ENCODE measurements around the gene UPF1. TPM values are rescaled to one million over a fixed set of nuclear protein-coding genes. Genes with fewer than 3 reads are reported as not detected.
A peak's percentile ranks its signal among the peaks of the same experiment; 100 is the strongest.
"Not testable (repeated sequence)": the region's sequence is repeated elsewhere in the genome, so short reads cannot be mapped to it uniquely, and the experiment has no call there.

UPF1 gene
- polyA plus RNA-seq, 1 of the 3 experiments (the other 2 are of a cell fraction), result 33.3 TPM

- no peak overlapping the region for H3K4me2 ChIP-seq
- H3K79me2 ChIP-seq (ENCODE audit: insufficient read depth), result no peaks in the 10 kb centered on the region
- no peaks in the 10 kb centered on the region for H3K9me3 ChIP-seq
- no peaks in the 10 kb centered on the region for H4K20me1 ChIP-seq (ENCODE audit: insufficient read depth)
- no peak overlapping the region for H3K27ac ChIP-seq (ENCODE audit: low read depth in 2 of 2, low read length in 1 of 2)
- DNase-seq, result no peak
- H3F3A ChIP-seq (replicated peaks; ENCODE audit: insufficient read depth), result no peaks in the 10 kb centered on the region
- no peaks in the 10 kb centered on the region for H3K4me1 ChIP-seq (ENCODE audit: control insufficient read depth in 1 of 2, insufficient read depth in 2 of 2, low read depth in 1 of 2, low read length in 1 of 2)
- no peaks in the 10 kb centered on the region; the same call in 1 of the 2 replicates for H3K27me3 ChIP-seq (ENCODE audit: insufficient read depth)
- CTCF ChIA-PET, result no interaction called here
- no peak overlapping the region for H2AFZ ChIP-seq (ENCODE audit: low read depth)
- no peaks in the 10 kb centered on the region for H3K36me3 ChIP-seq (replicated peaks in 1 of 2; ENCODE audit: control insufficient read depth in 1 of 2, insufficient read depth in 2 of 2, low read length in 1 of 2)
- no peaks in the 10 kb centered on the region for H3K9me2 ChIP-seq
- WGBS (ENCODE audit: low lambda C conversion rate), result 68% methylated on average over 9 of the region's 9 CpGs
- POLR2A ChIA-PET, result no interaction called here
- no peak overlapping the region for H3K9ac ChIP-seq
- TF ChIP-seq RAD21 (IDR thresholded peaks at IDR 0.05; ENCODE audit: low read length), result peak; percentile 18; the same call in 1 of the 2 replicates
- TF ChIP-seq, protein P1, sequence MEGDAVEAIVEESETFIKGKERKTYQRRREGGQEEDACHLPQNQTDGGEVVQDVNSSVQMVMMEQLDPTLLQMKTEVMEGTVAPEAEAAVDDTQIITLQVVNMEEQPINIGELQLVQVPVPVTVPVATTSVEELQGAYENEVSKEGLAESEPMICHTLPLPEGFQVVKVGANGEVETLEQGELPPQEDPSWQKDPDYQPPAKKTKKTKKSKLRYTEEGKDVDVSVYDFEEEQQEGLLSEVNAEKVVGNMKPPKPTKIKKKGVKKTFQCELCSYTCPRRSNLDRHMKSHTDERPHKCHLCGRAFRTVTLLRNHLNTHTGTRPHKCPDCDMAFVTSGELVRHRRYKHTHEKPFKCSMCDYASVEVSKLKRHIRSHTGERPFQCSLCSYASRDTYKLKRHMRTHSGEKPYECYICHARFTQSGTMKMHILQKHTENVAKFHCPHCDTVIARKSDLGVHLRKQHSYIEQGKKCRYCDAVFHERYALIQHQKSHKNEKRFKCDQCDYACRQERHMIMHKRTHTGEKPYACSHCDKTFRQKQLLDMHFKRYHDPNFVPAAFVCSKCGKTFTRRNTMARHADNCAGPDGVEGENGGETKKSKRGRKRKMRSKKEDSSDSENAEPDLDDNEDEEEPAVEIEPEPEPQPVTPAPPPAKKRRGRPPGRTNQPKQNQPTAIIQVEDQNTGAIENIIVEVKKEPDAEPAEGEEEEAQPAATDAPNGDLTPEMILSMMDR (IDR thresholded peaks at IDR 0.05), result no peak
- no peak overlapping the region for H3K4me3 ChIP-seq (ENCODE audit: low read depth in 2 of 2, low read length in 1 of 2)
Observed at GRCh38 chr19:18814063-18814462, 17.7 kb upstream of the UPF1 start.

GRCh38 chr19:18815673-18816072 is 16.1 kb upstream of the UPF1 start:
- Histone ChIP-seq H4K20me1 (ENCODE audit: insufficient read depth) (no peaks in the 10 kb centered on the region), H2AFZ (ENCODE audit: low read depth) (no peak overlapping the region), H3K79me2 (ENCODE audit: insufficient read depth) (no peaks in the 10 kb centered on the region), H3F3A (replicated peaks; ENCODE audit: insufficient read depth) (no peaks in the 10 kb centered on the region), H3K27me3 (ENCODE audit: insufficient read depth) (no peaks in the 10 kb centered on the region; the same call in 1 of the 2 replicates), H3K36me3 (replicated peaks in 1 of 2; ENCODE audit: control insufficient read depth in 1 of 2, insufficient read depth in 2 of 2, low read length in 1 of 2) (no peaks in the 10 kb centered on the region), H3K4me3 (ENCODE audit: low read depth in 2 of 2, low read length in 1 of 2) (no peak overlapping the region), H3K27ac (ENCODE audit: low read depth in 2 of 2, low read length in 1 of 2) (no peak overlapping the region), H3K9me2 (no peaks in the 10 kb centered on the region), H3K9ac (no peak overlapping the region), H3K4me2 (no peak overlapping the region), H3K4me1 (ENCODE audit: control insufficient read depth in 1 of 2, insufficient read depth in 2 of 2, low read depth in 1 of 2, low read length in 1 of 2) (no peaks in the 10 kb centered on the region), H3K9me3 (no peaks in the 10 kb centered on the region)
- CTCF ChIA-PET, result interaction anchor here (0.9 kb wide), 1 partner anchor 20 kb away, joined by 3 read pairs; no protein-coding TSS in a partner anchor
- TF ChIP-seq RAD21 (IDR thresholded peaks at IDR 0.05; ENCODE audit: low read length) (no peak), GABPA (IDR thresholded peaks at IDR 0.05; ENCODE audit: low read depth) (no peak), FOSL2 (IDR thresholded peaks at IDR 0.05; ENCODE audit: borderline replicate concordance, low read depth) (no peak), PBX3 (IDR thresholded peaks at IDR 0.05) (no peak), GATA2 (CRISPR knock-in tag; IDR thresholded peaks at IDR 0.05) (no peak), RXRA (IDR thresholded peaks at IDR 0.05; ENCODE audit: borderline replicate concordance, low read depth) (no peak), TCF12 (IDR thresholded peaks at IDR 0.05) (no peak), POLR2AphosphoS5 (IDR thresholded peaks at IDR 0.05; ENCODE audit: low read depth, low read length) (no peak), MAX (IDR thresholded peaks at IDR 0.05; ENCODE audit: low read depth) (no peak), NRF1 (IDR thresholded peaks at IDR 0.05; ENCODE audit: low read depth, low read length) (no peak), TAF1 (IDR thresholded peaks at IDR 0.05; ENCODE audit: borderline replicate concordance, low read depth, low read length) (no peak), FOXM1 (IDR thresholded peaks at IDR 0.05; ENCODE audit: low read depth) (no peak), CHD2 (IDR thresholded peaks at IDR 0.05; ENCODE audit: low read length, partially characterized antibody) (no peak), SIN3A (IDR thresholded peaks at IDR 0.05; ENCODE audit: borderline replicate concordance, low read depth, low read length) (no peak), RCOR1 (IDR thresholded peaks at IDR 0.05; ENCODE audit: low read length) (no peak)
- TF ChIP-seq, protein P2, sequence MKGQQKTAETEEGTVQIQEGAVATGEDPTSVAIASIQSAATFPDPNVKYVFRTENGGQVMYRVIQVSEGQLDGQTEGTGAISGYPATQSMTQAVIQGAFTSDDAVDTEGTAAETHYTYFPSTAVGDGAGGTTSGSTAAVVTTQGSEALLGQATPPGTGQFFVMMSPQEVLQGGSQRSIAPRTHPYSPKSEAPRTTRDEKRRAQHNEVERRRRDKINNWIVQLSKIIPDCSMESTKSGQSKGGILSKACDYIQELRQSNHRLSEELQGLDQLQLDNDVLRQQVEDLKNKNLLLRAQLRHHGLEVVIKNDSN (IDR thresholded peaks at IDR 0.05; ENCODE audit: borderline replicate concordance, low read depth), result no peak
- DNase-seq, result no peak
- POLR2A ChIA-PET, result no interaction called here
- 92% methylated on average over 5 of the region's 5 CpGs for WGBS (ENCODE audit: low lambda C conversion rate)

DNA sequence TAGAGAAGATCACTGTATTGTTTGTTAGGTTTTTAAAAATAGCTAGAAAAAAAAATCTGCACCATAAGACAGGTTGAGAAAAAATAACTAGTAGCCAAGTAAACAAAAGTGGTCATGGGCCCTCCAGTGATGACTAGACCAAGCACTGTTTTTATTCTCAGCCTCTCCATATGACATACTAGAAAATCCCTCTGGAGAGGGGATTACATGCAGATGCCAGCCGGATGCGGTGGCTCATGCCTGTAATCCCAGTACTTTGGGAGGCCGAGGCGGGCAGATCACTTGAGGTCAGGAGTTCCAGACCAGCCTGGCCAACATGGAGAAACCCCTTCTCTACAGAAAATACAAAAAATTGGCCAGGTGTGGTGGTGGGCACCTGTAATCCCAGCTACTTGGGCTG is 15.1 kb upstream of the UPF1 start:
- H3F3A ChIP-seq (replicated peaks; ENCODE audit: insufficient read depth); H3K36me3 ChIP-seq (replicated peaks in 1 of 2; ENCODE audit: control insufficient read depth in 1 of 2, insufficient read depth in 2 of 2, low read length in 1 of 2); H3K4me3 ChIP-seq (ENCODE audit: low read depth in 2 of 2, low read length in 1 of 2); H3K79me2 ChIP-seq (ENCODE audit: insufficient read depth); H2AFZ ChIP-seq (ENCODE audit: low read depth); H3K27ac ChIP-seq (ENCODE audit: low read depth in 2 of 2, low read length in 1 of 2); H3K27me3 ChIP-seq (ENCODE audit: insufficient read depth); H3K4me2 ChIP-seq; DNase-seq; H3K9me2 ChIP-seq; H4K20me1 ChIP-seq (ENCODE audit: insufficient read depth); POLR2A ChIA-PET; H3K9ac ChIP-seq; H3K9me3 ChIP-seq; H3K4me1 ChIP-seq (ENCODE audit: control insufficient read depth in 1 of 2, insufficient read depth in 2 of 2, low read depth in 1 of 2, low read length in 1 of 2): not testable (repeated sequence)
- 90% methylated on average over 2 of the region's 4 CpGs for WGBS (ENCODE audit: low lambda C conversion rate)
- CTCF ChIA-PET, result interaction anchor here (0.8 kb wide), 1 partner anchor 15 kb away, joined by 4 read pairs; the partner anchor contains the start of gene UPF1

Data from SK-N-SH (cell line).